Upper lobe of right lung (tissue), 1 donor: ENCODE measurements around the gene EYA4. TPM values are rescaled to one million over a fixed set of nuclear protein-coding genes. Genes with fewer than 3 reads are reported as not detected.

Experiments used
- ATAC-seq: fragments of 200-7000 bp; cut with Tn5 transposase; one replicate; pipeline ENCODE4 v1.9.1; 2020; ENCODE audit warnings: mild to moderate bottlenecking, moderate library complexity
- DNase-seq: peaks from one replicate; pipeline ENCODE4 v3.0.0-alpha.2; 2020
- H3K27ac ChIP-seq: fragments of 200-600 bp; one replicate; pipeline ENCODE4 v1.8.0; 2022
- H3K27me3 ChIP-seq: fragments of 200-600 bp; one replicate; pipeline ENCODE4 v1.8.0; 2022; ENCODE audit warnings: mild to moderate bottlenecking
- H3K36me3 ChIP-seq: fragments of 200-600 bp; one replicate; pipeline ENCODE4 v1.8.0; 2022
- H3K4me1 ChIP-seq: fragments of 200-600 bp; one replicate; pipeline ENCODE4 v1.8.0; 2022
- H3K4me3 ChIP-seq: fragments of 200-600 bp; one replicate; pipeline ENCODE4 v1.8.0; 2022; ENCODE audit warnings: mild to moderate bottlenecking
- H3K9me3 ChIP-seq: fragments of 200-600 bp; one replicate; pipeline ENCODE4 v1.8.0; 2022
- CTCF ChIP-seq: fragments of 200-600 bp; IDR thresholded peaks from one replicate; pipeline ENCODE4 v1.8.0; 2022; ENCODE audit warnings: antibody characterized with exemption
- intact Hi-C: fragments of 100-400 bp; cut with DNase I; formaldehyde crosslinking; loops from one replicate; pipeline ENCODE4 v1.11.0; 2022
- total RNA-seq: library from RNA; stranded (reverse); fragmentation: NEBNext Ultra II Directional; extraction: Animal tissue kit (Norgen Biotek cat#: 25700); gene quantifications from one replicate; pipeline ENCODE4 v1.2.1, GENCODE V29; 2021
- donor health status: DM: no; HTN: yes; CAD: no; lungs with severe emphysema.

EYA4 gene
- total RNA-seq, 1 donor from 2014 or later: 6.0 TPM

GRCh38 chr6:133423242-133423641 is 182.1 kb downstream of the EYA4 start:
- TF ChIP-seq CTCF: no peak
- ATAC-seq (no peak), DNase-seq (no peak)
- Histone ChIP-seq H3K27ac (no peak overlapping the region), H3K4me1 (no peaks in the 10 kb centered on the region), H3K27me3 (no peaks in the 10 kb centered on the region), H3K4me3 (no peak overlapping the region), H3K9me3 (no peaks in the 10 kb centered on the region), H3K36me3 (no peaks in the 10 kb centered on the region)
- intact Hi-C loops: no loop called here

- intact Hi-C loops: no loop called here
- Histone ChIP-seq H3K4me1 (no peaks in the 10 kb centered on the region), H3K27ac (no peak overlapping the region), H3K4me3 (no peak overlapping the region), H3K27me3 (no peaks in the 10 kb centered on the region), H3K36me3 (no peaks in the 10 kb centered on the region), H3K9me3 (no peaks in the 10 kb centered on the region)
- ATAC-seq (peak; percentile 31), DNase-seq (no peak)
- no peak for TF ChIP-seq CTCF
Measured at GRCh38 chr6:133424359-133424758, 183.2 kb downstream of the EYA4 start.

- intact Hi-C loops: no loop called here
- Histone ChIP-seq H3K27ac (no peak overlapping the region), H3K36me3 (no peaks in the 10 kb centered on the region), H3K9me3 (no peaks in the 10 kb centered on the region), H3K27me3 (no peaks in the 10 kb centered on the region), H3K4me3 (no peak overlapping the region), H3K4me1 (no peaks in the 10 kb centered on the region)
- no peak for TF ChIP-seq CTCF
- ATAC-seq (no peak), DNase-seq (no peak)
Measured at GRCh38 chr6:133426038-133426437, 184.9 kb downstream of the EYA4 start.

GRCh38 chr6:133428295-133428694 is 187.1 kb downstream of the EYA4 start:
- no peak overlapping the region for H3K27ac ChIP-seq
- intact Hi-C loops: no loop called here
- H3K4me1 ChIP-seq: no peaks in the 10 kb centered on the region
- no peak for DNase-seq
- no peaks in the 10 kb centered on the region for H3K9me3 ChIP-seq
- no peaks in the 10 kb centered on the region for H3K36me3 ChIP-seq
- peak; percentile 42 for ATAC-seq
- no peak for TF ChIP-seq CTCF
- H3K4me3 ChIP-seq: no peak overlapping the region
- H3K27me3 ChIP-seq: no peaks in the 10 kb centered on the region

- intact Hi-C loops: no loop called here
- Histone ChIP-seq H3K36me3 (no peaks in the 10 kb centered on the region), H3K27ac (no peak overlapping the region), H3K4me1 (no peaks in the 10 kb centered on the region), H3K4me3 (no peak overlapping the region), H3K27me3 (no peaks in the 10 kb centered on the region), H3K9me3 (no peaks in the 10 kb centered on the region)
- DNase-seq (no peak), ATAC-seq (no peak)
- no peak for TF ChIP-seq CTCF
Measured at GRCh38 chr6:133430530-133430929, 189.4 kb downstream of the EYA4 start.

- intact Hi-C loops: no loop called here
- DNase-seq (no peak), ATAC-seq (no peak)
- H3K27ac ChIP-seq: no peak overlapping the region
- H3K36me3 ChIP-seq: no peaks in the 10 kb centered on the region
- H3K4me1 ChIP-seq: no peaks in the 10 kb centered on the region
- no peak for TF ChIP-seq CTCF
- no peaks in the 10 kb centered on the region for H3K9me3 ChIP-seq
- no peaks in the 10 kb centered on the region for H3K27me3 ChIP-seq
- H3K4me3 ChIP-seq: no peak overlapping the region
Measured at GRCh38 chr6:133431031-133431430, 189.9 kb downstream of the EYA4 start.
